Stomach (tissue), 9 donors: ENCODE measurements around the gene INTS6L. TPM values are rescaled to one million over a fixed set of nuclear protein-coding genes. Genes with fewer than 3 reads are reported as not detected.

Experiments used
- DNase-seq, 2 donors: peaks; one replicate each; pipeline versions ENCODE4 v3.0.0 to v3.0.0-alpha.2; 2013 to 2019
- H3K27ac ChIP-seq, 5 donors: fragments of 200-600 bp in 4 of 5; sonication (generic) in 4 of 5; one replicate each; pipeline ENCODE4 v1.5.1; 2013 to 2019; ENCODE audit warnings: mild to moderate bottlenecking in 1 of 5, moderate library complexity in 1 of 5
- H3K27me3 ChIP-seq, 3 donors: fragments of 200-600 bp; sonication (generic); one replicate each; pipeline ENCODE4 v1.5.1; 2017 to 2019; ENCODE audit warnings: mixed run types in 1 of 3
- H3K36me3 ChIP-seq, 4 donors: fragments of 200-600 bp; sonication (generic); 1 replicate in 3 of 4; 2 replicates in 1 of 4; pipeline ENCODE4 v1.5.1; 2016 to 2019
- H3K4me1 ChIP-seq, 4 donors: fragments of 200-600 bp; sonication (generic); one replicate each; pipeline ENCODE4 v1.5.1; 2016 to 2019
- H3K4me3 ChIP-seq, 4 donors: fragments of 200-600 bp; sonication (generic) in 3 of 4; one replicate each; pipeline ENCODE4 v1.5.1; 2016 to 2019; ENCODE audit warnings: mild to moderate bottlenecking in 1 of 4
- H3K9me3 ChIP-seq, 4 donors: fragments of 200-600 bp; sonication (generic); one replicate each; pipeline ENCODE4 v1.5.1; 2016 to 2019
- CTCF ChIP-seq, 7 experiments: fragments of 450-650 bp in 4 of 7; fragments of 200-600 bp in 3 of 7; sonication (generic) in 3 of 7; IDR thresholded peaks; one replicate each; pipeline ENCODE4 v1.5.1; 2016 to 2019; ENCODE audit warnings: antibody characterized with exemption in 7 of 7, control low read depth in 2 of 7, mild to moderate bottlenecking in 1 of 7
- EP300 ChIP-seq: sonication (generic); formaldehyde crosslinking; IDR thresholded peaks from one replicate; pipeline ENCODE4 v1.6.1; 2017; ENCODE audit warnings: antibody characterized with exemption
- POLR2A ChIP-seq, 4 donors: fragments of 450-650 bp; IDR thresholded peaks; one replicate each; pipeline ENCODE4 v1.6.1; 2016; ENCODE audit warnings: antibody characterized with exemption in 4 of 4, control low read depth in 2 of 4, mild to moderate bottlenecking in 1 of 4, moderate library complexity in 1 of 4
- POLR2AphosphoS5 ChIP-seq, 3 donors: sonication (generic); formaldehyde crosslinking; IDR thresholded peaks; one replicate each; pipeline ENCODE4 v1.6.1; 2016; ENCODE audit warnings: antibody characterized with exemption in 3 of 3
- WGBS, 5 donors: extraction: QIAGEN DNeasy Blood & Tissue Kit in 3 of 5; methylation state at CpG; one replicate each; pipeline versions ENCODE4 v1.1.5 to v1.1.7; 2013 to 2018; 5-methylcytosine and 5-hydroxymethylcytosine counted together
- intact Hi-C: fragments of 100-400 bp; cut with DNase I; formaldehyde crosslinking; loops from one replicate; pipeline ENCODE4 v1.15.1; 2023; ENCODE audit warnings: low total_unique reads
- polyA plus RNA-seq, 3 donors: library from polyadenylated mRNA; stranded (reverse); fragments of 200-250 nt; gene quantifications; one replicate each; pipeline ENCODE4 v1.2.3, GENCODE V29; 2013
- total RNA-seq, 5 donors: library from RNA; depleted of rRNA; stranded (reverse); fragments of >200 nt; gene quantifications; one replicate each; pipeline versions ENCODE4 v1.1.0 to v1.2.3, GENCODE V29; 2014 to 2016
- donor health status: healthy with polysubstance abuse.
- donor health status: Bipolar disorder and iron deficiency.
- donor health status: healthy.

Gene INTS6L
- total and polyA plus RNA-seq, 8 donors, result 1.4 to 41.7 (median 11.2) TPM

DNA sequence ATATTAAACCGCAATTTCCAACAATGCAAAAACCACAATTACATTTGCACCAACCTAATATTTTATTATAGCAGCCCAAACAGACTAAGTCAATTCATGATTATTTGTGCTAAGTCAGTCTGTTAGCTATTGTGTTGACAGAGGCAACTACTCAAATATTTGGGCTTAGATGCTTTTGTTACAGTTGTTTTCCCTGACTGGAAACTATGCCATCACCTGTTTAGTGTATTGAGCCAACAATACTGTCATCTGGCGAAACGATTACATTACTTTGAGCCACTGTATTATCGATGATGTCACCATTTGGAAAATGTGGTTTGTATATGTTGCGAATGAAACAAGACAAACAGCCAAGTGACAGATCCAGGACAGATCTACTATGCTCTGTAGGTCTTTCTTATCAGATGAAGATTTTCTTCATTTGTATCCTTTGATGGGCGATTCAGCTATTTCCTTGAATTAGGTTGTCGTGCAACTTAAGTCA is 38.7 kb upstream of the INTS6L start:
- intact Hi-C loops, result no loop called here
- Histone ChIP-seq H3K27ac (no peak overlapping the region), H3K36me3 (no peaks in the 10 kb centered on the region), H3K4me1 (peaks cover 0 to 4% (median 0%) of the 10 kb centered on the region in 4 donors), H3K27me3 (peaks cover 0 to 4% (median 0%) of the 10 kb centered on the region in 3 donors), H3K4me3 (no peak overlapping the region), H3K9me3 (no peaks in the 10 kb centered on the region)
- 53 to 75% (median 59%) methylated on average over 7 of the region's 7 CpGs for WGBS, 5 donors
- no peak for TF ChIP-seq POLR2A (IDR thresholded peaks at IDR 0.05)
- no peak for TF ChIP-seq EP300
- TF ChIP-seq CTCF (IDR thresholded peaks at IDR 0.05), result no peak
- TF ChIP-seq POLR2AphosphoS5 (IDR thresholded peaks at IDR 0.05), result no peak
- DNase-seq, result no peak

DNA sequence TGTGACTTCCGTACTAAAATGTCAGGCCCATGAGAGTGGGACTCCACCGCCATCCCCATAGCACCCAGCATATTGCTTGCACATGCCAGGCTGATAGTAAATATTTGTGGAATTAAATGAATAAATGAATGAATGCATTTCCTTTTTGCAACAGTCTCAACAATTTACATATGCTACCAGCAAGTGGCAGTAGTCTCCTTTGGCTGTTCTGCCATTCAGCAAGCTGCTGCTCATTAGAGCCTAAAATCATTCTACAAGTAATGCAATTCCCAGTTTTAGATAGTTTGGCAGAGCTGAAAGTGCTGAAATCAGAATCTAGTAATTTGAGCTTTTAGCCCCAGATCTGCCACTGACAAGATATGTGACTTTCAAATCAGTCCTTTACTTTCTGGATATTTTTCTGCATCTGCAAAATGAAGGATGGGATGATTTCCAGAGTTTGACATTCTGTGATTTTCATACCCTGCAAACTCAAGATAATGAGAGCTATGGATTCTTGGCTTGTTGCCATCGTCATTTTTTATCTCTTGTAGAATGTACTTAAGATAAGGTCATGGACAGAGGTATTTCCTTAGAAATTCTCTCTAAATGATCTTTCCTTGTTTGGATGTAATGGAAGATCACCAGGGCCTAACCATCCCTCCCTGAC is 35.7 kb upstream of the INTS6L start:
- Histone ChIP-seq H3K4me1 (no peaks in the 10 kb centered on the region), H3K27ac (no peak overlapping the region), H3K4me3 (no peak overlapping the region), H3K27me3 (peaks cover 0 to 4% (median 0%) of the 10 kb centered on the region in 3 donors), H3K9me3 (no peaks in the 10 kb centered on the region), H3K36me3 (no peaks in the 10 kb centered on the region)
- DNase-seq, result peak in 1 of 2 donors; percentile 74
- intact Hi-C loops, result no loop called here
- WGBS, 5 donors, result 9 to 27% (median 20%) methylated on average over 3 of the region's 3 CpGs
- TF ChIP-seq CTCF (IDR thresholded peaks at IDR 0.05) (peak in 2 of 7 experiments; percentile 36 to 37), POLR2AphosphoS5 (IDR thresholded peaks at IDR 0.05) (no peak), EP300 (no peak), POLR2A (IDR thresholded peaks at IDR 0.05) (no peak)

- Histone ChIP-seq H3K27me3 (peaks cover 0 to under 1% (median 0%) of the 10 kb centered on the region in 3 donors), H3K36me3 (no peaks in the 10 kb centered on the region), H3K4me3 (no peak overlapping the region), H3K4me1 (no peaks in the 10 kb centered on the region), H3K9me3 (no peaks in the 10 kb centered on the region), H3K27ac (no peak overlapping the region)
- intact Hi-C loops, result no loop called here
- TF ChIP-seq EP300, result no peak
- TF ChIP-seq CTCF (IDR thresholded peaks at IDR 0.05), result no peak
- no peak for TF ChIP-seq POLR2A (IDR thresholded peaks at IDR 0.05)
- no peak for TF ChIP-seq POLR2AphosphoS5 (IDR thresholded peaks at IDR 0.05)
- no peak for DNase-seq
- WGBS, 5 donors, result 64 to 80% (median 69%) methylated on average over 1 of the region's 1 CpG
These were observed 30.9 kb upstream of the INTS6L start for GRCh38 chrX:135489542-135489941.

- no peaks in the 10 kb centered on the region for H3K4me1 ChIP-seq
- TF ChIP-seq POLR2AphosphoS5 (IDR thresholded peaks at IDR 0.05) (no peak), CTCF (IDR thresholded peaks at IDR 0.05) (no peak), POLR2A (IDR thresholded peaks at IDR 0.05) (no peak), EP300 (no peak)
- intact Hi-C loops, result no loop called here
- no peak for DNase-seq
- H3K9me3 ChIP-seq, result no peaks in the 10 kb centered on the region
- peaks cover 0 to 3% (median 0%) of the 10 kb centered on the region in 3 donors for H3K27me3 ChIP-seq
- H3K36me3 ChIP-seq, result no peaks in the 10 kb centered on the region
- 43 to 79% (median 65%) methylated on average over 4 of the region's 4 CpGs for WGBS, 5 donors
- H3K27ac ChIP-seq, result no peak overlapping the region
- no peak overlapping the region for H3K4me3 ChIP-seq
These were observed 29.4 kb upstream of the INTS6L start for GRCh38 chrX:135490979-135491514.
